Panc1 (cell line): Measurements from ENCODE around the gene PLAC8. TPM values are rescaled to one million over a fixed set of nuclear protein-coding genes. Genes with fewer than 3 reads are reported as not detected.

Experiments
- ATAC-seq: fragments of 200-7000 bp; cut with Tn5 transposase; 2 replicates; pipeline ENCODE4 v1.9.1; 2020; ENCODE audit warnings: mild to moderate bottlenecking, moderate library complexity
- BruUV-seq: library from RNA; stranded (reverse); fragments of 400-500 nt; replicated peaks from 2 replicates; lab custom pipeline; 2021; lab: Mats Ljungman, UMichigan
- CTCF ChIA-PET: fragments of 300-600 bp; sonication (Branson Sonifier 250); formaldehyde crosslinking; loops from one replicate; lab custom pipeline; 2022; ENCODE audit warnings: antibody characterized with exemption; lab: Charles Lee
- POLR2A ChIA-PET: fragments of 300-600 bp; sonication (Branson Sonifier 250); formaldehyde crosslinking; loops from one replicate; lab custom pipeline; 2022; ENCODE audit warnings: antibody characterized with exemption; lab: Charles Lee
- DNase-seq: peaks from one replicate; pipeline ENCODE4 v3.0.0-alpha.2; 2010; ENCODE audit warnings: low read depth, low spot score
- H3K27ac ChIP-seq: 2 replicates; pipeline ENCODE4 v1.5.1; 2011; ENCODE audit warnings: mild to moderate bottlenecking, low read length, inconsistent platforms
- H3K27me3 ChIP-seq: fragments of 200-500 bp; sonication (Bioruptor generic); 2 replicates; pipeline ENCODE4 v1.6.0; 2014; ENCODE audit warnings: low read length, inconsistent platforms; ENCODE audit not compliant: control insufficient read depth, insufficient read depth
- H3K36me3 ChIP-seq: fragments of 200-500 bp; sonication (Bioruptor generic); 2 replicates; pipeline ENCODE4 v1.5.1; 2014; ENCODE audit warnings: inconsistent platforms, mild to moderate bottlenecking, low read length, moderate library complexity; ENCODE audit not compliant: control insufficient read depth, insufficient read depth
- H3K4me1 ChIP-seq: 2 replicates; pipeline ENCODE4 v1.5.1; 2011; ENCODE audit warnings: inconsistent platforms, mild to moderate bottlenecking, low read length, moderate library complexity; ENCODE audit not compliant: control insufficient read depth, insufficient read depth
- H3K4me3 ChIP-seq, 2 experiments: 2 replicates each; pipeline ENCODE4 v1.5.1; 2011 to 2012; ENCODE audit warnings: low read depth in 2 of 2, low read length in 2 of 2, mild to moderate bottlenecking in 2 of 2, inconsistent platforms in 1 of 2, moderate library complexity in 1 of 2
- H3K9me3 ChIP-seq: fragments of 200-500 bp; sonication (Bioruptor generic); 2 replicates; pipeline ENCODE4 v1.5.1; 2014; ENCODE audit warnings: low read depth, mild to moderate bottlenecking, inconsistent platforms, low read length, moderate library complexity; ENCODE audit not compliant: control insufficient read depth, insufficient read depth
- CTCF ChIP-seq: fragments of 450-650 bp; IDR thresholded peaks from 2 replicates; pipeline ENCODE4 v1.5.1; 2017; ENCODE audit warnings: mild to moderate bottlenecking
- POLR2AphosphoS5 ChIP-seq: IDR thresholded peaks from 2 replicates; pipeline ENCODE4 v1.6.1; 2012; ENCODE audit warnings: mild to moderate bottlenecking, low read depth, low read length, moderate library complexity
- REST ChIP-seq, 2 experiments: IDR thresholded peaks; 2 replicates each; pipeline ENCODE4 v1.6.1; 2011 to 2012; ENCODE audit warnings: low read depth in 2 of 2, control low read depth in 1 of 2, low read length in 1 of 2, mild to moderate bottlenecking in 1 of 2, moderate library complexity in 1 of 2; ENCODE audit not compliant: insufficient read depth in 1 of 2
- SIN3A ChIP-seq: IDR thresholded peaks from 2 replicates; pipeline ENCODE4 v1.6.1; 2012; ENCODE audit warnings: low read depth, mild to moderate bottlenecking, low read length, moderate library complexity, borderline replicate concordance; ENCODE audit not compliant: insufficient read depth
- TCF7L2 ChIP-seq: IDR thresholded peaks from 2 replicates; pipeline ENCODE4 v1.6.1; 2011; ENCODE audit warnings: mild to moderate bottlenecking, low read depth, low read length, inconsistent platforms
- in situ Hi-C: cut with HindIII; loops from 2 replicates; pipeline ENCODE4 v1.10.0; 2016; ENCODE audit warnings: low sequenced_read_pairs, low pct_unique_long_range_greater_than_20kb
- intact Hi-C: fragments of 100-400 bp; cut with micrococcal nuclease; formaldehyde crosslinking; loops from one replicate; pipeline ENCODE4 v1.10.0; 2022; ENCODE audit not compliant: unreplicated experiment
- total RNA-seq: library from RNA; stranded (reverse); gene quantifications from one replicate; pipeline ENCODE4 v1.2.1, GENCODE V29; 2021; ENCODE audit not compliant: unreplicated experiment

Gene PLAC8
- total RNA-seq, 1 experiment from 2014 or later = 154 TPM

GRCh38 chr4:83129264-83129663 lies 14.7 kb upstream of the PLAC8 start:
- CTCF ChIA-PET = no interaction called here
- in situ Hi-C loops (no loop called here), intact Hi-C loops (no loop called here)
- Histone ChIP-seq H3K27ac (peak overlapping the region; percentile 6; the same call in 1 of the 2 replicates), H3K27me3 (no peaks in the 10 kb centered on the region), H3K4me3 (no peak overlapping the region), H3K9me3 (peaks cover 5% of the 10 kb centered on the region; the same call in 1 of the 2 replicates), H3K4me1 (no peaks in the 10 kb centered on the region), H3K36me3 (no peaks in the 10 kb centered on the region)
- no peak for TF ChIP-seq SIN3A
- no peak for TF ChIP-seq POLR2AphosphoS5
- no peak for TF ChIP-seq REST (IDR thresholded peaks at IDR 0.05; ENCODE audit: insufficient read depth in 1 of 2, low read depth in 2 of 2, low read length in 1 of 2)
- BruUV-seq = no TSS peak
- no peak for DNase-seq
- no peak for ATAC-seq
- POLR2A ChIA-PET = no interaction called here

- no peak overlapping the region; the same call in 1 of the 2 replicates for H3K27ac ChIP-seq
Observed at GRCh38 chr4:83128240-83128929, 13.9 kb upstream of the PLAC8 start.

More at GRCh38 chr4:83128240-83128929, 13.9 kb upstream of the PLAC8 start:
- H3K27me3 ChIP-seq = no peaks in the 10 kb centered on the region
- H3K36me3 ChIP-seq = no peaks in the 10 kb centered on the region
- H3K4me1 ChIP-seq = no peaks in the 10 kb centered on the region
- ATAC-seq (peak; percentile 70), DNase-seq (no peak)
- ChIA-PET CTCF (no interaction called here), POLR2A (no interaction called here)
- intact Hi-C loops (no loop called here), in situ Hi-C loops (no loop called here)
- H3K9me3 ChIP-seq = peaks cover 5% of the 10 kb centered on the region; the same call in 1 of the 2 replicates
- H3K4me3 ChIP-seq = no peak overlapping the region
- TF ChIP-seq CTCF (no peak), TCF7L2 (no peak), POLR2AphosphoS5 (no peak), REST (IDR thresholded peaks at IDR 0.05; ENCODE audit: insufficient read depth in 1 of 2, low read depth in 2 of 2, low read length in 1 of 2) (no peak), SIN3A (no peak)
- no TSS peak for BruUV-seq
